ENCODE results near the gene RBBP7.
"Not testable (repeated sequence)": the region's sequence is repeated elsewhere in the genome, so short reads cannot be mapped to it uniquely, and the experiment has no call there.

DNA sequence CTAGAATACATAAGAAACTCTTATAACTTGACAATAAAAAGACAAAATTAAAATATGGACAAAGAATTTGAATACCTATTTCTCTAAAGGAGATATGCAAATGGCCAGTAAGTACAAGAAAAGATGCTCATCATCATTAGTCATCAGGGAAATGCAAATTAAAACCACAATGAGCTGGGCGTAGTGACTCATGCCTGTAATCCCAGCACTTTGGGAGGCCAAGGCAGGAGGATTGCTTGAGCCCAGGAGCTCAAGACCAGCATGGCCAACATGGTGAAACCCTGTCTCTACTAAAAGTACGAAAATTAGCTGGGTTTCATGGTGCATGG lies 14.1 kb downstream of the RBBP7 start:
- TF ChIP-seq, protein P1, sequence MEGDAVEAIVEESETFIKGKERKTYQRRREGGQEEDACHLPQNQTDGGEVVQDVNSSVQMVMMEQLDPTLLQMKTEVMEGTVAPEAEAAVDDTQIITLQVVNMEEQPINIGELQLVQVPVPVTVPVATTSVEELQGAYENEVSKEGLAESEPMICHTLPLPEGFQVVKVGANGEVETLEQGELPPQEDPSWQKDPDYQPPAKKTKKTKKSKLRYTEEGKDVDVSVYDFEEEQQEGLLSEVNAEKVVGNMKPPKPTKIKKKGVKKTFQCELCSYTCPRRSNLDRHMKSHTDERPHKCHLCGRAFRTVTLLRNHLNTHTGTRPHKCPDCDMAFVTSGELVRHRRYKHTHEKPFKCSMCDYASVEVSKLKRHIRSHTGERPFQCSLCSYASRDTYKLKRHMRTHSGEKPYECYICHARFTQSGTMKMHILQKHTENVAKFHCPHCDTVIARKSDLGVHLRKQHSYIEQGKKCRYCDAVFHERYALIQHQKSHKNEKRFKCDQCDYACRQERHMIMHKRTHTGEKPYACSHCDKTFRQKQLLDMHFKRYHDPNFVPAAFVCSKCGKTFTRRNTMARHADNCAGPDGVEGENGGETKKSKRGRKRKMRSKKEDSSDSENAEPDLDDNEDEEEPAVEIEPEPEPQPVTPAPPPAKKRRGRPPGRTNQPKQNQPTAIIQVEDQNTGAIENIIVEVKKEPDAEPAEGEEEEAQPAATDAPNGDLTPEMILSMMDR (IDR thresholded peaks at IDR 0.05; ENCODE audit: low read depth, low read length, poor library complexity, severe bottlenecking), result not testable (repeated sequence)
- not testable (repeated sequence) for TF ChIP-seq EZH2phosphoT487 (IDR thresholded peaks at IDR 0.05; ENCODE audit: borderline replicate concordance, low read length)

Measured in DOHH2 (cell line).